ENCODE results near the gene TRIP11. TPM values are rescaled to one million over a fixed set of nuclear protein-coding genes. Genes with fewer than 3 reads are reported as not detected.
A peak's percentile ranks its signal among the peaks of the same experiment; 100 is the strongest.

TRIP11 gene
- total and polyA plus RNA-seq, 2 of the 13 experiments (the other 11 are each of a cell fraction or from before 2014, with no cell fraction given) = 10.9 to 32.8 TPM

DNA sequence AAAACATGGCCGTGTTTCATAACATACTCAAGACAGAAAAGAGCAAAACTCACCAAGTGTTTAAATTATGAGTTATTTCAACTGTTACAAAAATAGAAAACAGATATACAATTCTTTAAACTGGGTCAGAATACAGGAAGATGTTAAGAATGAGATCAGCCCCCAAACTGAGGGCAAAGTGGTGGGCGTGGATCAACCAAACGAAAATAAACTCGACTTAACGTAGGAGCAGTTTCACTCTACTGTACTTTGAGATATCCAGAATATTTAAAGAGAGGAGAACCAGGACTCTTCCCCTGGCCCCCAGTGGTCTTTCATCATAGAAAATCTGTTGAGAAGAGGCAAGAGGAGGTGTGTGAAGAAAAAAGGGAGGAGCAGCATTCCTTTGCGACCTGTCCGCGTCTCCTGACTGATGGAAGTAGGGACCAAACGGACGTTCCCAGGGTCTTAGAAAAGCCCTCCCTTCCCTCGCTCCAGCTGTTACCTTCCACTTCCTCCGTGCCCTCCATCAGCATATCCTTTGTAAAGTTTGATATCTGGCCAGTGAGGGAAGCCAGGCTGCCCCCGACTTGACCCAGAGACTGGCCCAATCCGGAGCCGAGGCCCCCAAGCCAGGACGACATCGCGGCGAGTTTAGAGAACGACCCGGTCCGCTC lies 668 bp downstream of the TRIP11 start (continued):
- peak; percentile 53 for TF ChIP-seq NFYC (CRISPR knock-in tag; IDR thresholded peaks at IDR 0.05)
- TF ChIP-seq KAT7 (CRISPR knock-in tag; IDR thresholded peaks at IDR 0.05; ENCODE audit: borderline replicate concordance) = no peak
- TF ChIP-seq ZBTB7A (CRISPR knock-in tag; IDR thresholded peaks at IDR 0.05) = 0 out of 2 replicates have a peak, but pooled peaks have one; percentile 42
- no peak for TF ChIP-seq MEIS2 (CRISPR knock-in tag; IDR thresholded peaks at IDR 0.05)
- no peak for TF ChIP-seq SMARCC2 (IDR thresholded peaks at IDR 0.05)
- TF ChIP-seq, protein P1, sequence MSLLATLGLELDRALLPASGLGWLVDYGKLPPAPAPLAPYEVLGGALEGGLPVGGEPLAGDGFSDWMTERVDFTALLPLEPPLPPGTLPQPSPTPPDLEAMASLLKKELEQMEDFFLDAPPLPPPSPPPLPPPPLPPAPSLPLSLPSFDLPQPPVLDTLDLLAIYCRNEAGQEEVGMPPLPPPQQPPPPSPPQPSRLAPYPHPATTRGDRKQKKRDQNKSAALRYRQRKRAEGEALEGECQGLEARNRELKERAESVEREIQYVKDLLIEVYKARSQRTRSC (CRISPR knock-in tag; IDR thresholded peaks at IDR 0.05; ENCODE audit: low read depth) = no peak
- peak; percentile 5 for TF ChIP-seq SRSF1 (optimal IDR thresholded peaks at IDR 0.05; ENCODE audit: low read depth, low read length)
- TF ChIP-seq ZBTB21 (CRISPR knock-in tag; IDR thresholded peaks at IDR 0.05) = no peak
- no peak for TF ChIP-seq TAF1 (CRISPR knock-in tag; IDR thresholded peaks at IDR 0.05)
- TF ChIP-seq, protein P2, sequence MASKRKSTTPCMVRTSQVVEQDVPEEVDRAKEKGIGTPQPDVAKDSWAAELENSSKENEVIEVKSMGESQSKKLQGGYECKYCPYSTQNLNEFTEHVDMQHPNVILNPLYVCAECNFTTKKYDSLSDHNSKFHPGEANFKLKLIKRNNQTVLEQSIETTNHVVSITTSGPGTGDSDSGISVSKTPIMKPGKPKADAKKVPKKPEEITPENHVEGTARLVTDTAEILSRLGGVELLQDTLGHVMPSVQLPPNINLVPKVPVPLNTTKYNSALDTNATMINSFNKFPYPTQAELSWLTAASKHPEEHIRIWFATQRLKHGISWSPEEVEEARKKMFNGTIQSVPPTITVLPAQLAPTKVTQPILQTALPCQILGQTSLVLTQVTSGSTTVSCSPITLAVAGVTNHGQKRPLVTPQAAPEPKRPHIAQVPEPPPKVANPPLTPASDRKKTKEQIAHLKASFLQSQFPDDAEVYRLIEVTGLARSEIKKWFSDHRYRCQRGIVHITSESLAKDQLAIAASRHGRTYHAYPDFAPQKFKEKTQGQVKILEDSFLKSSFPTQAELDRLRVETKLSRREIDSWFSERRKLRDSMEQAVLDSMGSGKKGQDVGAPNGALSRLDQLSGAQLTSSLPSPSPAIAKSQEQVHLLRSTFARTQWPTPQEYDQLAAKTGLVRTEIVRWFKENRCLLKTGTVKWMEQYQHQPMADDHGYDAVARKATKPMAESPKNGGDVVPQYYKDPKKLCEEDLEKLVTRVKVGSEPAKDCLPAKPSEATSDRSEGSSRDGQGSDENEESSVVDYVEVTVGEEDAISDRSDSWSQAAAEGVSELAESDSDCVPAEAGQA (IDR thresholded peaks at IDR 0.05; ENCODE audit: low read depth) = no peak
- TF ChIP-seq, protein P2 (CRISPR knock-in tag; IDR thresholded peaks at IDR 0.05; ENCODE audit: borderline replicate concordance) = no peak
- TF ChIP-seq ZBTB7B (CRISPR knock-in tag; IDR thresholded peaks at IDR 0.05) = peak; percentile 9; the same call in 1 of the 2 replicates
- no peak for TF ChIP-seq ZNF274 (CRISPR knock-in tag; IDR thresholded peaks at IDR 0.05)
- TF ChIP-seq MAFF (IDR thresholded peaks at IDR 0.05; ENCODE audit: low read depth, low read length) = no peak
- TF ChIP-seq, protein P3, sequence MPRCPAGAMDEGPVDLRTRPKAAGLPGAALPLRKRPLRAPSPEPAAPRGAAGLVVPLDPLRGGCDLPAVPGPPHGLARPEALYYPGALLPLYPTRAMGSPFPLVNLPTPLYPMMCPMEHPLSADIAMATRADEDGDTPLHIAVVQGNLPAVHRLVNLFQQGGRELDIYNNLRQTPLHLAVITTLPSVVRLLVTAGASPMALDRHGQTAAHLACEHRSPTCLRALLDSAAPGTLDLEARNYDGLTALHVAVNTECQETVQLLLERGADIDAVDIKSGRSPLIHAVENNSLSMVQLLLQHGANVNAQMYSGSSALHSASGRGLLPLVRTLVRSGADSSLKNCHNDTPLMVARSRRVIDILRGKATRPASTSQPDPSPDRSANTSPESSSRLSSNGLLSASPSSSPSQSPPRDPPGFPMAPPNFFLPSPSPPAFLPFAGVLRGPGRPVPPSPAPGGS (CRISPR knock-in tag; IDR thresholded peaks at IDR 0.05) = no peak

Measured in HepG2 (cell line).